ENCODE results near the gene RAB7A. TPM values are rescaled to one million over a fixed set of nuclear protein-coding genes. Genes with fewer than 3 reads are reported as not detected.

The RAB7A gene
- polyA plus RNA-seq, 1 donor (not counting 4 experiments of a cell fraction or from before 2014, with no cell fraction given): 364 TPM

GRCh38 chr3:128710816-128711433, 15.1 kb upstream of the RAB7A start:
- DNase-seq (ENCODE audit: low read depth, low spot score): no peak
- TF ChIP-seq CTCF (optimal IDR thresholded peaks at IDR 0.05 in 1 of 3, IDR thresholded peaks at IDR 0.05 in 1 of 3, conservative IDR thresholded peaks at IDR 0.05 in 1 of 3; ENCODE audit: extremely low read depth in 1 of 3, insufficient read depth in 2 of 3, low read length in 3 of 3) (no peak), EZH2 (IDR thresholded peaks at IDR 0.05; ENCODE audit: low read length) (no peak)
- Histone ChIP-seq H3K36me3 (ENCODE audit: control insufficient read depth in 2 of 2, extremely low read depth in 1 of 2, insufficient read depth in 2 of 2, low read length in 2 of 2) (no peaks in the 10 kb centered on the region), H3K79me2 (ENCODE audit: control insufficient read depth, insufficient read depth, low read length) (no peaks in the 10 kb centered on the region), H3K4me2 (ENCODE audit: control insufficient read depth, extremely low read depth, insufficient read depth, low read depth, low read length) (no peak overlapping the region), H3K27ac (ENCODE audit: control insufficient read depth, insufficient read depth, low read length) (no peak overlapping the region), H3K9me3 (ENCODE audit: control insufficient read depth, low read depth, low read length) (no peaks in the 10 kb centered on the region), H3K4me3 (ENCODE audit: control insufficient read depth in 2 of 3, extremely low read depth in 1 of 3, insufficient read depth in 2 of 3, low read depth in 1 of 3, low read length in 3 of 3) (no peak overlapping the region), H3K9me1 (ENCODE audit: control insufficient read depth, extremely low read depth, insufficient read depth, low read length) (no peaks in the 10 kb centered on the region), H4K20me1 (ENCODE audit: control insufficient read depth, extremely low read depth, insufficient read depth, low read length) (no peaks in the 10 kb centered on the region), H3K4me1 (ENCODE audit: control insufficient read depth, extremely low read depth, insufficient read depth, low read length) (peaks cover 13% of the 10 kb centered on the region), H3K27me3 (ENCODE audit: control insufficient read depth, extremely low read depth, insufficient read depth, low read length) (no peaks in the 10 kb centered on the region), H2AFZ (ENCODE audit: control insufficient read depth, low read length) (no peak overlapping the region), H3K9ac (ENCODE audit: control insufficient read depth, extremely low read depth, insufficient read depth, low read length) (no peak overlapping the region)
- dilution Hi-C loops (cut with MboI; ENCODE audit: extremely low pct_ligation_motif_present, low sequenced_read_pairs): no loop called here
- no peak for FAIRE-seq

GRCh38 chr3:128712848-128713247, 13.1 kb upstream of the RAB7A start:
- H4K20me1 ChIP-seq (ENCODE audit: control insufficient read depth, extremely low read depth, insufficient read depth, low read length): no peaks in the 10 kb centered on the region
- no peaks in the 10 kb centered on the region for H3K79me2 ChIP-seq (ENCODE audit: control insufficient read depth, insufficient read depth, low read length)
- H2AFZ ChIP-seq (ENCODE audit: control insufficient read depth, low read length): no peak overlapping the region
- no peak overlapping the region for H3K27ac ChIP-seq (ENCODE audit: control insufficient read depth, insufficient read depth, low read length)
- TF ChIP-seq EZH2 (IDR thresholded peaks at IDR 0.05; ENCODE audit: low read length) (no peak), CTCF (optimal IDR thresholded peaks at IDR 0.05 in 1 of 3, IDR thresholded peaks at IDR 0.05 in 1 of 3, conservative IDR thresholded peaks at IDR 0.05 in 1 of 3; ENCODE audit: extremely low read depth in 1 of 3, insufficient read depth in 2 of 3, low read length in 3 of 3) (no peak)
- no peak for FAIRE-seq
- peaks cover 13% of the 10 kb centered on the region for H3K4me1 ChIP-seq (ENCODE audit: control insufficient read depth, extremely low read depth, insufficient read depth, low read length)
- no peaks in the 10 kb centered on the region for H3K27me3 ChIP-seq (ENCODE audit: control insufficient read depth, extremely low read depth, insufficient read depth, low read length)
- no peaks in the 10 kb centered on the region for H3K9me1 ChIP-seq (ENCODE audit: control insufficient read depth, extremely low read depth, insufficient read depth, low read length)
- dilution Hi-C loops (cut with MboI; ENCODE audit: extremely low pct_ligation_motif_present, low sequenced_read_pairs): no loop called here
- DNase-seq (ENCODE audit: low read depth, low spot score): no peak
- H3K4me2 ChIP-seq (ENCODE audit: control insufficient read depth, extremely low read depth, insufficient read depth, low read depth, low read length): no peak overlapping the region
- H3K36me3 ChIP-seq (ENCODE audit: control insufficient read depth in 2 of 2, extremely low read depth in 1 of 2, insufficient read depth in 2 of 2, low read length in 2 of 2): no peaks in the 10 kb centered on the region
- H3K9ac ChIP-seq (ENCODE audit: control insufficient read depth, extremely low read depth, insufficient read depth, low read length): no peak overlapping the region
- no peaks in the 10 kb centered on the region for H3K9me3 ChIP-seq (ENCODE audit: control insufficient read depth, low read depth, low read length)
- H3K4me3 ChIP-seq (ENCODE audit: control insufficient read depth in 2 of 3, extremely low read depth in 1 of 3, insufficient read depth in 2 of 3, low read depth in 1 of 3, low read length in 3 of 3): no peak overlapping the region
